Astrocyte of the spinal cord (primary cell): ENCODE results near the gene PHACTR3.

ENCODE experiments used
- DNase-seq: peaks from one replicate; pipeline ENCODE4 v3.0.0; 2011; ENCODE audit warnings: low read depth, low spot score
- H3K4me3 ChIP-seq: 2 replicates; pipeline ENCODE4 v1.5.1; 2011; ENCODE audit warnings: low read depth, mild to moderate bottlenecking, low read length, moderate library complexity
- in situ Hi-C: cut with HindIII; loops from 2 replicates; pipeline ENCODE4 v1.10.0; 2017; ENCODE audit warnings: low sequenced_read_pairs
- TF ChIP-seq, protein P1 (sequence below): IDR thresholded peaks from 2 replicates; pipeline ENCODE4 v1.5.1; 2012; ENCODE audit warnings: low read depth, mild to moderate bottlenecking, low read length, inconsistent platforms

The PHACTR3 gene

DNA sequence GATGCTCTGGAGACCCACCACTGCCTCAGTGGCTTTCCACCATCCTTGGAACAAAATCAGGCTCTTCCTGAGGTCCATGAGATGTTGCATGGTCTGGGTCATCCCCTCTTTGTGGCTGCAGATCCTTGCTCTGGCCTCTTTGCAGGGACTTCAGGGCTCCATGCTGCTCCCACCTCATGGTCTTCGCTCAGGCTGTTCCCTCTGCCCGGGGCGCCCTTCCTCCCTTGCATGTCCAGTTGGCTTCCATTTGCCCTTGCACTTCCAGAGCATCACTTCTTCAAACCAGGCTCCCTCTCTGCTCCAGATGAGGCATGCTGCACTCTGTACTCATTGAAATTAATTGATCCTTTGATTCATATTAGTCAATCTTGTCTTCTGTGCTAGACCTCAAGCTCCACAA is 4.4 kb upstream of the PHACTR3 start:
- in situ Hi-C loops = no loop called here
- DNase-seq = no peak
- TF ChIP-seq, protein P1, sequence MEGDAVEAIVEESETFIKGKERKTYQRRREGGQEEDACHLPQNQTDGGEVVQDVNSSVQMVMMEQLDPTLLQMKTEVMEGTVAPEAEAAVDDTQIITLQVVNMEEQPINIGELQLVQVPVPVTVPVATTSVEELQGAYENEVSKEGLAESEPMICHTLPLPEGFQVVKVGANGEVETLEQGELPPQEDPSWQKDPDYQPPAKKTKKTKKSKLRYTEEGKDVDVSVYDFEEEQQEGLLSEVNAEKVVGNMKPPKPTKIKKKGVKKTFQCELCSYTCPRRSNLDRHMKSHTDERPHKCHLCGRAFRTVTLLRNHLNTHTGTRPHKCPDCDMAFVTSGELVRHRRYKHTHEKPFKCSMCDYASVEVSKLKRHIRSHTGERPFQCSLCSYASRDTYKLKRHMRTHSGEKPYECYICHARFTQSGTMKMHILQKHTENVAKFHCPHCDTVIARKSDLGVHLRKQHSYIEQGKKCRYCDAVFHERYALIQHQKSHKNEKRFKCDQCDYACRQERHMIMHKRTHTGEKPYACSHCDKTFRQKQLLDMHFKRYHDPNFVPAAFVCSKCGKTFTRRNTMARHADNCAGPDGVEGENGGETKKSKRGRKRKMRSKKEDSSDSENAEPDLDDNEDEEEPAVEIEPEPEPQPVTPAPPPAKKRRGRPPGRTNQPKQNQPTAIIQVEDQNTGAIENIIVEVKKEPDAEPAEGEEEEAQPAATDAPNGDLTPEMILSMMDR = no peak
- H3K4me3 ChIP-seq = no peak overlapping the region

DNA sequence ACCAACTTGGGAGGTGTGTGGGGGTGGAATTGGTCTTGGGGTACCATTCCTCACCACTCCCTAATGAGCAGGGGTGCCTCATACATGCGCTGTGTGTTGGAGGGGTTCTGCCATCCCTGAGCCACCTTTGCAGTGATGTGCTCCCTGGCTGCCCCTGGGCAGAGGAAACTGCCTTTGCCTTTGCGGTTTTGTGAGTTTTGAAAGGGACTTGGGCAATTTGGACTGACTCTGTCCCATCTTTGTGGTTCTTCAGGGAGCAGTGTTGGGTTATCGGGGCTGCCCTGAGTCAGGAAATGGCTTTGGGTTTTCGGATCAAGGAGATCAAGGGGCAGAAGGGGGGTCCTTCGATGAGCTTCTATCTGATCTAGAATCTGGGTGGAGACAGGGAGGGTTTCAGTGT is 3.9 kb upstream of the PHACTR3 start:
- TF ChIP-seq, protein P1 = no peak
- no peak overlapping the region for H3K4me3 ChIP-seq

DNA sequence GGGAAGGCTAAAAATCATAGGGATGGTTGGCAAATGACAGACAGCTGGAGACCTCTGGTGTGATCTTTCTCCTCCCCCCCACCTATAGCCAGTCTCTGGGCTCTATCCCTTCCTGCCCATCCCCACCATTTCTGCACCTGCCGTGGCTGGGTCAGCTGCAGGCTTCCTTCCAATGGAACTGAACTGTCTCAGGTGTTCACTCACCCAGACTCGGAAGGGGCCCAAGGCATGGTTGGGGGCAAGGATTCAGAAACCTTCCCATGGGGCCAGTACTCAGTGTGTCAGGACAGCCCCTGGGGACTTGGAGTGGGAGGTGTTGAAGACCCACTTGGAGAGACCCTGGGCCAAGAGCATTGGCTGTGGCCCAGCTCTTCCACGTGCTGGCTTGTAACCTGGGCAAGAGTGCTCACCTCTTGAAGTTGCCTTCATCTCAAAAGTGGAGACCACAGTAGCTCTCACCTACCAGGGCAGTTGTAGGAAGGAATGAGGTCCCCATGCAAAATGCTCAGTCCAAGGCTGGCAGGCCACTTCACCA is 1.7 kb upstream of the PHACTR3 start:
- TF ChIP-seq, protein P1 = no peak
- H3K4me3 ChIP-seq = no peak overlapping the region
- DNase-seq = no peak
- in situ Hi-C loops = no loop called here

More for the DNA sequence above, 3.9 kb upstream of the PHACTR3 start:
- DNase-seq = no peak
- in situ Hi-C loops = no loop called here

DNA sequence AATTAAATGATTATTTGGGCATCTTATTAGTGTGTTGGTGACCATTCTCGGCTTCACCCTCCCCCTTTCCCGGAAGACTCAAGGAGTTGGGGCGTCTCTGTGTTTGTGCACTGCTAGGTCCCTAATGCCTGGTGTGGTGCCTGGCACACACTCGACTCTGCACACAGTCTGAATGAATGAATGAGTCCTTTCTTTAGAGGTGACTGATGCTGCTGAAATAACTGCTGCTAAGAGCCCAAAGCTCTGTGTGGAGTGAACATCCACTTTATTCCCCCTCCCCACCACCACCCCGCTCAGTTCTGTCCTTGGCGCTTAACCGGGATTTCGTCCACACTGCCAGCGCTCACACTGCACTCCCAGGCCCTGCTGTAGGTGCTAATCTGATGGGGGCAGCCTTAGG is 1.2 kb upstream of the PHACTR3 start:
- no peak for DNase-seq
- TF ChIP-seq, protein P1 = no peak
- H3K4me3 ChIP-seq = no peak overlapping the region
- in situ Hi-C loops = no loop called here

DNA sequence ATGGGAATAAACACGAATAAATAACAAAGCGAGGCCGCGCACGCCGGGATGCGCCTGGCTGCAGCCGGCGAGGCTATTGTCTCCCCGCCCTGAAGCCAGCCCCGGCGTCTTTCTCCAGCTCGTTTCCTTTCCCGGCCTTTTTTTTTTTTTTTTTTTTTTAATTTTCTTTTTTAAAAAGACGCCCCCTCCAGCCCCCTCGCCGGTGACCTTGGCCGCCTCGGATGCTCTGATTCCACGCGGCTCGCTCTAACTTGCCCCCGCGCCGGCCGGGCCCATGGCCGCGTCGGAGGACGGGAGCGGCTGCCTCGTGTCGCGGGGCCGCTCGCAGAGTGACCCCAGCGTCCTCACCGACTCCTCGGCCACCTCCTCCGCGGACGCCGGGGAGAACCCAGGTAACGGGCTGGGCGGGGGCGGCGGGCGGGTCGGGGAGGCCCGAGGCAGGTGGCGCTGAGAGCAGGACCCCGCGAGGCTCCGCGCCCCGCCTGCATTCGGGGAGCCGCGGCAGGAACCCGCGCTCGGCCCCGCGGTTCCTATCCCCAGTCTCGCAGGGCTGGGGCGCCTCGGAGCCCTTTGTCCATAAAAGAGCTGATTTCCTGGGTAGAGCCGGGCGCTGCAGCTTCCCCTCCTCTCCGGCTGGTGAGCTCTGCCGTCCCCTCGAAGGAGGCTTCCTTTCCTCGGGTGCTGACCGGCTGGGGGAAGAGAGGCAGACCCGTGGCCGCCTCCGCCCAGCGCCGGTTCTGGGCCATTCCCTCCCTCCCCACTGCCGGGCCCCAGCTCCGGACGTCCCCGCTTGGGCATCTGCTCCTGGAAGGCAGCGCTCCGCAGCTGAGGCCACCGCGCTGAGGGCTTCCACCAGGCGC is 631 bp downstream of the PHACTR3 start:
- no peak for DNase-seq
- in situ Hi-C loops = no loop called here
- no peak overlapping the region for H3K4me3 ChIP-seq
- TF ChIP-seq, protein P1 = no peak

DNA sequence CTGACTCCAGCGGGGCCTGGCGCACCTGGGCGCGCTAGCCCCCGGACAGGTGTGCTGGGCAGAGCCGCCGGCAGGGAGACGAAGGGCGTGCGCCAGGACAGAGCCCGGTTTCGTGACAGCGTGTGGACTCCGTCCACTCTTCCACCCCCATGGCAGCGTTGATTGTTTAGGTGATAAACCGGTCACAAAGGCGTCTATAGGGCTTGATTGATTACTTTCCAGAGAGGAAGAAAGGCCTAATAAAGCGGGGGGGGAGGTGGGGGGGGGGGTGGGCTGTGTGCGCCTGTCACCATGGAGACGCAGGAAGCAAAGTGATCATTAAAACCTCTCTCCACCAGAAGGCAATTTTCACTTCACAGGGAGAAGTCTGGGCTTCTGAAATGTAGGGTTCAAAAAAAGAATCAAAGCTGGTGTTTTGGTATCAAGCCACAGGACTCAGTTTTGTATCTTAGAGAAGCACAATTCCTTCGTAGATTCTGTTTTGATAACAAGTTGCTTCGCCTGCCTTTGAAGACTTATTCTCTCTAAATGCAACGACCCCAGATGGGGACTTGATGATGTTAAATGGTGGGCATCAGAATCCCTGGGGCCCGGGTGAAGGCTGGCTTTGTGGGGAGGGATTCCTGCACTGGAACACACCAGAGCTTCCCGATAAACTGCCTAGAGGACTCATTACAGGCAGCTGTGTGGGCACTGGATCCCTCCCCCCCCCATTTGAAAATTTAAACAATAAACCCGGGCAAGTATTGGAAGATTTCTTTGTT is 1.4 kb downstream of the PHACTR3 start:
- in situ Hi-C loops = no loop called here
- H3K4me3 ChIP-seq = no peak overlapping the region
- TF ChIP-seq, protein P1 = no peak

More for the DNA sequence above, 1.4 kb downstream of the PHACTR3 start:
- no peak for DNase-seq
